Retinal pigment epithelial cell (primary cell): Measurements from ENCODE around the gene C3.
"Not testable (repeated sequence)": the region's sequence is repeated elsewhere in the genome, so short reads cannot be mapped to it uniquely, and the experiment has no call there.

Source experiments
- DNase-seq: peaks from one replicate; pipeline ENCODE4 v3.0.0-alpha.2; 2010; ENCODE audit warnings: low read depth
- H3K4me3 ChIP-seq: 2 replicates; pipeline ENCODE4 v1.5.1; 2011; ENCODE audit warnings: mild to moderate bottlenecking, low read length, control low read depth, moderate library complexity
- CTCF ChIP-seq: conservative IDR thresholded peaks from 2 replicates; pipeline ENCODE4 v1.5.1; 2011; ENCODE audit warnings: low read depth, low read length, control low read depth, inconsistent platforms

The C3 gene

GRCh38 chr19:6671960-6672359 lies 48.5 kb downstream of the C3 start:
- no peak overlapping the region for H3K4me3 ChIP-seq
- DNase-seq: no peak
- TF ChIP-seq CTCF: no peak

- TF ChIP-seq CTCF: no peak
- H3K4me3 ChIP-seq: no peak overlapping the region
- DNase-seq: no peak
Measured at GRCh38 chr19:6668691-6669090, 51.8 kb downstream of the C3 start.

- no peak for DNase-seq
- no peak for TF ChIP-seq CTCF
Measured at GRCh38 chr19:6667114-6667627, 53.3 kb downstream of the C3 start.

GRCh38 chr19:6664916-6665315 lies 55.5 kb downstream of the C3 start:
- H3K4me3 ChIP-seq: no peak overlapping the region
- no peak for TF ChIP-seq CTCF
- no peak for DNase-seq

More at GRCh38 chr19:6667114-6667627, 53.3 kb downstream of the C3 start:
- no peak overlapping the region for H3K4me3 ChIP-seq

- H3K4me3 ChIP-seq: no peak overlapping the region
- no peak for DNase-seq
- no peak for TF ChIP-seq CTCF
Measured at GRCh38 chr19:6663236-6664201, 56.9 kb downstream of the C3 start.

- H3K4me3 ChIP-seq: no peak overlapping the region
- DNase-seq: no peak
- TF ChIP-seq CTCF: no peak
Measured at GRCh38 chr19:6662702-6663101, 57.7 kb downstream of the C3 start.

GRCh38 chr19:6661509-6662244 lies 58.8 kb downstream of the C3 start:
- H3K4me3 ChIP-seq, DNase-seq: not testable (repeated sequence)
